ENCODE measurements around the gene SDHAF1.

SDHAF1 gene

DNA sequence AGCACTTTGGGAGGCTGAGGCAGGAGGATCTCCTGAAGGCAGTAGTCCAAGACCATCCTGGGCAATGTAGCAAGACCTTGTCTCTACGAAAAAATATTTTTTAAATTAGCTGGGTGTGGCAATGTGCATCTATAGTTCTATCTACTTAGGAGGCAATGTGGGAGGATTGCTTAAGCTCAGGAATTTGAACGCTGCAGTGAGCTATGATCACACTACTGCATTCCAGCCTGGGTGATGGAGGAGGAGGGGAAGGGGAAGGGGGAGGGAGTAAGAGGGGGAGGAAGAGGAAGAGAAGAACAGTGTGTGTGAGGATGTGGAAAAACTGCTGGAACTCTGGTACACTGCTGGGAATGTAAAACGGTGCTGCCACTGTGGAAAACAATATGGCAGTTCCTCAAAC, 46.8 kb downstream of the SDHAF1 start:
- Histone ChIP-seq H3K9me3 (ENCODE audit: control extremely low read depth in 1 of 5, control insufficient read depth in 4 of 5, insufficient read depth in 2 of 5, low read depth in 1 of 5, low read length in 4 of 5) (no peaks in the 10 kb centered on the region), H3K4me3 (ENCODE audit: control insufficient read depth in 1 of 7, extremely low read depth in 1 of 7, insufficient read depth in 4 of 7, low read depth in 2 of 7, low read length in 6 of 7) (no peak overlapping the region), H3K27me3 (replicated peaks in 2 of 5; ENCODE audit: control insufficient read depth in 4 of 5, insufficient read depth in 5 of 5, low read length in 4 of 5) (no peaks in the 10 kb centered on the region), H3K36me3 (ENCODE audit: control insufficient read depth in 4 of 4, insufficient read depth in 4 of 4, low read length in 3 of 4) (peaks cover 0 to 16% (median 7%) of the 10 kb centered on the region in 4 experiments), H3K4me1 (ENCODE audit: control extremely low read depth in 1 of 4, control insufficient read depth in 4 of 4, insufficient read depth in 4 of 4, low read length in 3 of 4) (peaks cover 0 to 8% (median 8%) of the 10 kb centered on the region in 4 experiments), H3K27ac (ENCODE audit: insufficient read depth in 1 of 2, low read depth in 1 of 2, low read length in 2 of 2, poor library complexity in 1 of 2, severe bottlenecking in 2 of 2) (no peak overlapping the region)
- CTCF ChIA-PET, result interaction anchor here (2.4 kb wide), 1 partner anchor 11 kb away, joined by 9 read pairs; the partner anchor contains the start of gene THAP8
- no CpG with 5 or more reads among the region's 3 CpGs for WGBS (ENCODE audit: insufficient coverage)
- DNase-seq, result no peak
- POLR2A ChIA-PET, result interaction anchor here (0.5 kb wide), 1 partner anchor 8 kb away, joined by 6 read pairs; no protein-coding TSS in a partner anchor

- no peak overlapping the region for H3K27ac ChIP-seq (ENCODE audit: insufficient read depth in 1 of 2, low read depth in 1 of 2, low read length in 2 of 2, poor library complexity in 1 of 2, severe bottlenecking in 2 of 2)
- H3K27me3 ChIP-seq (replicated peaks in 2 of 5; ENCODE audit: control insufficient read depth in 4 of 5, insufficient read depth in 5 of 5, low read length in 4 of 5), result no peaks in the 10 kb centered on the region
- H3K4me3 ChIP-seq (ENCODE audit: control insufficient read depth in 1 of 7, extremely low read depth in 1 of 7, insufficient read depth in 4 of 7, low read depth in 2 of 7, low read length in 6 of 7), result no peak overlapping the region
- no CpG with 5 or more reads among the region's 2 CpGs for WGBS (ENCODE audit: insufficient coverage)
- no peak for DNase-seq
- peaks cover 0 to 19% (median 7%) of the 10 kb centered on the region in 4 experiments for H3K36me3 ChIP-seq (ENCODE audit: control insufficient read depth in 4 of 4, insufficient read depth in 4 of 4, low read length in 3 of 4)
- POLR2A ChIA-PET, result no interaction called here
- CTCF ChIA-PET, result interaction anchor here (2.4 kb wide), 1 partner anchor 9 kb away, joined by 9 read pairs; the partner anchor contains the start of gene THAP8
- H3K9me3 ChIP-seq (ENCODE audit: control extremely low read depth in 1 of 5, control insufficient read depth in 4 of 5, insufficient read depth in 2 of 5, low read depth in 1 of 5, low read length in 4 of 5), result no peaks in the 10 kb centered on the region
- no peaks in the 10 kb centered on the region for H3K4me1 ChIP-seq (ENCODE audit: control extremely low read depth in 1 of 4, control insufficient read depth in 4 of 4, insufficient read depth in 4 of 4, low read length in 3 of 4)
Measured at GRCh38 chr19:36043952-36044351, 49.0 kb downstream of the SDHAF1 start.
